Fibroblast of villous mesenchyme (primary cell): ENCODE results near the gene NMNAT2. TPM values are rescaled to one million over a fixed set of nuclear protein-coding genes. Genes with fewer than 3 reads are reported as not detected.

Source experiments
- DNase-seq: peaks from one replicate; pipeline ENCODE4 v3.0.0-alpha.2; 2010; ENCODE audit warnings: low read depth
- H3K4me3 ChIP-seq: 2 replicates; pipeline ENCODE4 v1.5.1; 2011; ENCODE audit warnings: low read depth, mild to moderate bottlenecking, low read length
- CTCF ChIP-seq: IDR thresholded peaks from 2 replicates; pipeline ENCODE4 v1.5.1; 2012; ENCODE audit warnings: low read depth, mild to moderate bottlenecking, low read length; ENCODE audit not compliant: insufficient read depth
- total RNA-seq: library from RNA; depleted of rRNA; stranded (reverse); fragments of >200 nt; gene quantifications from 2 replicates; pipeline ENCODE4 v1.2.3, GENCODE V29; 2012

Gene NMNAT2
- total RNA-seq, 1 donor, result 3.9 TPM

GRCh38 chr1:183205196-183205781 is 212.9 kb downstream of the NMNAT2 start:
- no peak for TF ChIP-seq CTCF
- peak; percentile 42 for DNase-seq

GRCh38 chr1:183203094-183203493 is 215.1 kb downstream of the NMNAT2 start:
- DNase-seq, result no peak
- H3K4me3 ChIP-seq, result no peak overlapping the region
- no peak for TF ChIP-seq CTCF

More at GRCh38 chr1:183205196-183205781, 212.9 kb downstream of the NMNAT2 start:
- no peak overlapping the region for H3K4me3 ChIP-seq

- DNase-seq, result no peak
- H3K4me3 ChIP-seq, result no peak overlapping the region
- no peak for TF ChIP-seq CTCF
Observed at GRCh38 chr1:183200451-183200850, 217.7 kb downstream of the NMNAT2 start.

- no peak for TF ChIP-seq CTCF
- no peak overlapping the region for H3K4me3 ChIP-seq
- DNase-seq, result no peak
Observed at GRCh38 chr1:183199304-183199703, 218.9 kb downstream of the NMNAT2 start.

GRCh38 chr1:183198463-183198862 is 219.7 kb downstream of the NMNAT2 start:
- TF ChIP-seq CTCF, result no peak
- H3K4me3 ChIP-seq, result no peak overlapping the region
- DNase-seq, result peak; percentile 75

Other genes with a start within 250 kb of the NMNAT2 start
- gene LAMC2, start 232.1 kb downstream of the NMNAT2 start, total RNA-seq, result 4.8 and 27.6 TPM in 2 replicates
- 22.9 and 36.7 TPM in 2 replicates for gene SMG7, start 54.1 kb upstream of the NMNAT2 start, total RNA-seq
- gene NCF2, start 172.1 kb upstream of the NMNAT2 start, total RNA-seq, result 1.6 TPM in 1 of 2 replicates, not detected in the other
- 114 and 288 TPM in 2 replicates for gene ARPC5, start 217.4 kb upstream of the NMNAT2 start, total RNA-seq
- gene APOBEC4, start 234.9 kb upstream of the NMNAT2 start, total RNA-seq, result not detected in 2 replicates